Right ventricle myocardium inferior (tissue), 1 donor: Measurements from ENCODE around the gene SCARB1. TPM values are rescaled to one million over a fixed set of nuclear protein-coding genes. Genes with fewer than 3 reads are reported as not detected.

Experiments
- ATAC-seq: fragments of 200-7000 bp; cut with Tn5 transposase; one replicate; pipeline ENCODE4 v1.9.1; 2020; ENCODE audit warnings: mild to moderate bottlenecking, moderate library complexity
- DNase-seq: peaks from one replicate; pipeline ENCODE4 v3.0.0; 2021; ENCODE audit errors: missing footprints
- intact Hi-C: fragments of 100-400 bp; cut with DNase I; formaldehyde crosslinking; loops from one replicate; pipeline ENCODE4 v1.11.0; 2022
- total RNA-seq: library from RNA; stranded (reverse); fragmentation: NEBNext Ultra II Directional; extraction: Animal tissue kit (Norgen Biotek cat#: 25700); gene quantifications from one replicate; pipeline ENCODE4 v1.2.1, GENCODE V29; 2021
- donor health status: DM: no; HTN: yes; CAD: no; lungs with severe emphysema.

The SCARB1 gene
- total RNA-seq, 1 donor from 2014 or later = 14.1 TPM

GRCh38 chr12:124851342-124851741 lies 12.3 kb downstream of the SCARB1 start:
- intact Hi-C loops = no loop called here
- no peak for ATAC-seq
- no peak for DNase-seq

- no peak for ATAC-seq
- intact Hi-C loops = no loop called here
Measured at GRCh38 chr12:124849382-124849781, 14.3 kb downstream of the SCARB1 start.

DNA sequence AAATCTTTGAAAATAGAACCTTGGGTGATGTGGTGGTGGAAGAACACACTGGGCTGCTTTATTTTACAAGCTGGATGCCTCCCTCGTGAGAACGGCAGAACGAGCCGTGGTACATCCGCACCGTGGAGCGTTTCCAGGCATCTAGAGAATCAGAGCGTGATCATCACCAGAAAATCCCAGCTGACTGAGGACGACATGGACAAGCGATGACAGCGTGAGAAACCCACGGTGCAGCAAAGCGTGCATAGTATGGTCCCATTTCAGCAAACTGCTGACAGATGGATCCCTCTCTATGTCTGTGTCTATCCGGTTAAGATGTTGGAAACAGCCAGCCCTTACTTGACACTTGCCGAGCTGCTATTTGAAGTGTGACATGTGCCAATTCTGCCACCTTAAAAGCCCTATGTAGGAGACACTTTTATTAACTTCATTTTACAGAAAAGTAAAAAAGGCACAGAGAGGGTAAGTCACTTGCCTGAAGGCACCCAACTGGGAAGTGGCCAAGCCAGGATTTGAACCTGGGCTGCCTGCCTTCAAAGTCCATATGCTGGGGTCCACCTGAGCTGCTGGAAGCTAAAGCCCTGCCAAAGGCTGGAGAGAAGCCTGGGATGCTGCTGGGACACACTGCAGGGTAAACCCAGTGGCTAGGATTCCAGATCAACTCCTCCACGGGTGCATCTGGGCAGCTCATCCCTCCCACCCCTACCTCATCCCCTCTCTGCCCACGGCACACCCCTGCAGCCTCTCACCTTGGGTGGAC lies 14.9 kb downstream of the SCARB1 start:
- DNase-seq = no peak
- intact Hi-C loops = no loop called here
- no peak for ATAC-seq

More at GRCh38 chr12:124849382-124849781, 14.3 kb downstream of the SCARB1 start:
- no peak for DNase-seq

- ATAC-seq = peak; percentile 49
- no peak for DNase-seq
- intact Hi-C loops = no loop called here
Measured at GRCh38 chr12:124847113-124848074, 16.3 kb downstream of the SCARB1 start.

DNA sequence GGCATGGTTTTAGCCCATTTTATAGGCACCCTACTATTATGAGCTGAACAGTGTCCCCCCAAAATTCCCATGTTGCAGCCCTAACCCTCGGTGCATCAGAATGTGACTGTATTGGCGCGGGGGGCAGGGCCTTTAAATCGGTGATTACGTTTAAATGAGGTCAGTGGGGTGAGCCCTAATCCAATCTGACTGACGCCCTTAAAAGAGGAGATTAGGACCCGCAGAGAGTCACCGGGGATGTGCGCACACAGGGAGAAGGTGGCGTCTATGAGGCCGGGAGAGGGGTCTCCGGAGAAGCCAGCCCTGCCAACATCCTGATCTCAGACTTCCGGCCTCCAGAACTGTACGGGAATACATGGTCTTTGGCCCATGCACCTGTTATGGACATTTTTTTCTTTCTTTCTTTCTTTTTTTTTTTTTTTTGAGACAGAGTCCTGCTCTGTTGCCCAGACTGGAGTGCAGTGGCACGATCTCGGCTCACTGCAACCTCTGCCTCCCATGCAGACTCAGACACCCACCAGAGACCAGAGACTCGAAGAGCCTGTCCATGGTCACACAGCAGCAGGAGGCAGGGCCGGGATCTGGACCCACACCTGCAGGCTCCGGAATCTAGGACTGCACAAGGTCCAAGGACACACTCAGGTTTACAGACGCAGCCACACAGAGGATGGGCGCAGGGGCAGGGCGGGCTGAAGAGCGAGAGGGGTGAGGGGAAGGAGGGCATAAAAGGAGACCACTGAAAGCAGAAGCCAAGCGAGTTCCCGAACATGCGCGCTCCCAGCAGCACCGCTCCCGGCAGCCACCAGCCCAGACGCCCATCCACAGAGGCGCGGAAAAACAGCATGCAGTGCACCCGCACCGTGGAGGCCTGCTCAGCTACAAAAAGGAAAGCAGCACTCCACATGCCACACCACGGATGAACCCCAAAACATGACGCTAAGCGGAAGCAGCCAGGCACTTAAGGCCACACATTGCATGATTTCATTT lies 19.0 kb downstream of the SCARB1 start:
- intact Hi-C loops = no loop called here
- DNase-seq (no peak), ATAC-seq (no peak)

- intact Hi-C loops = no loop called here
- DNase-seq (peak; percentile 55), ATAC-seq (no peak)
Measured at GRCh38 chr12:124842800-124843510, 20.7 kb downstream of the SCARB1 start.

GRCh38 chr12:124842073-124842749 lies 21.5 kb downstream of the SCARB1 start:
- intact Hi-C loops = no loop called here
- DNase-seq (peak; percentile 69), ATAC-seq (no peak)

- intact Hi-C loops = no loop called here
- ATAC-seq = no peak
Measured at GRCh38 chr12:124841558-124841945, 22.1 kb downstream of the SCARB1 start.

DNA sequence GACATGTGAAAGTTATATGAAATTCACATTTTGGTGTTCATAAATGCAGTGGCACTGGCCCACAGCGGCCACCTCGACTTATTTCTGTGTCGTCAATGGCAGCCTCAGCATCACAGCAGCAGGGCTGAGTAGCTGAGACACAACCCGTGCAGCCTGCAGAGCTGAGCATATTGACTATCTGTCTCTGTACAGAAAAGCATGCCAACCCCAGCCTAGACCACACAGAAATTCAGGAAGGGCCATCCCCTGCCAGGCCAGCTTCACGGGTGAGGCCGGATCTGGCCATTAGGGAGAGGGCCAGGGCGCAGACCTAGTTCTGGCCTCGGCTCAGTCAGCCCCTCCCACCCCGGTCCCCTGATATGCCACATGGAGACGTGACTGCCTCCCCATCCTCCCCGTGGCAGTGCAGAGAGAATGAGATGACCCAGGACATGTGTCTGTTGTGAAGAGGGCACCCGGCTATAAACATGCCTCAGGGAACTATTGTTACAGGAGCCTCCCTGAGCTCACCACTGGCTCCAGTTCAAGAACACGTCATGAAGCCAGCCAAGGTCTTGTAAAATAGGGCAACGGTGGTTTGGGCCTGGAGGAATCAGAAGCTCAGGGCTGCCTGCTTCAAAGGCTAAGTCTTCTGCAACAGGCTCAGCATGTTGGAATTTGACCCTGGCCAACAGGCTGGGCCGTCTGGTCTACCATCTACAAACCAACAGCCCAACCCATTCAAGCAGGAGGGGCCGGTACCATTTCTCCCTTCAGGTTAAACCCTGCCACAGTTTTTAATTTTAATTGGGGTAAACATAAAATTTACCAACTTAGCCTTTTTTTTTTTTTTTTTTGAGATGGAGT lies 25.5 kb downstream of the SCARB1 start:
- ATAC-seq (peak; percentile 89), DNase-seq (peak; percentile 79)
- intact Hi-C loops = no loop called here

More at GRCh38 chr12:124841558-124841945, 22.1 kb downstream of the SCARB1 start:
- DNase-seq = peak; percentile 23

DNA sequence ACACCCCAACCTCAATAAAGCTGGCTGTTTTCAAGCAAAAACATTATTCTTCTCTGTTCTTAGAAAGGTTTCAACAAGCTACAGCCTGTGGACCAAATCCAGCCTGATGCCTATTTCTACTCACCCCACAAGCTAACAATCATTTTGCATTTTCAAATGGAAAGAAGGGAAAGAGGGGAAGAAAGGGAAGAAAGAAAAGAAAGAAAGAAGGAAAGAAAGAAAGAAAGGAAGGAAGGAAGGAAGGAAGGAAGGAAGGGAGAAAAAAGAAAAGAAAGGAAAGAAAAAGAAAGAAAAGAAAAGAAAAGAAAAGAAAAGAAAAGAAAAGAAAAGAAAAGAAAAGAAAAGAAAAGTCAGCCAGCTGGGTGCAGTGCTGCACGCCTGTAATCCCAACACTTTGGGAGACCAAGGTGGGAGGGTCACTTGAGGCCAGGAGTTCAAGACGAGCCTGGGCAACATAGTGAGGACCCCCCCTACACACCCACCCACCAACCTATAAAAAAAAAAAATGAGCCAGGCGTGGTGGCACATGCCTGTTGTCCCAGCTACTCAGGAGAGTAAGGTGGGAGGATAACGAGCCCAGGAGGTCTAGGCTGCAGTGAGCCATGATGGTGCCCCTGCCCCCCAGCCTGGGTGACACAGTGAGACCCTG lies 26.3 kb downstream of the SCARB1 start:
- DNase-seq = no peak

GRCh38 chr12:124836759-124837158 lies 26.9 kb downstream of the SCARB1 start:
- DNase-seq (peak; percentile 18), ATAC-seq (no peak)
- intact Hi-C loops = no loop called here

More for the DNA sequence above, 26.3 kb downstream of the SCARB1 start:
- intact Hi-C loops = no loop called here
- no peak for ATAC-seq

DNA sequence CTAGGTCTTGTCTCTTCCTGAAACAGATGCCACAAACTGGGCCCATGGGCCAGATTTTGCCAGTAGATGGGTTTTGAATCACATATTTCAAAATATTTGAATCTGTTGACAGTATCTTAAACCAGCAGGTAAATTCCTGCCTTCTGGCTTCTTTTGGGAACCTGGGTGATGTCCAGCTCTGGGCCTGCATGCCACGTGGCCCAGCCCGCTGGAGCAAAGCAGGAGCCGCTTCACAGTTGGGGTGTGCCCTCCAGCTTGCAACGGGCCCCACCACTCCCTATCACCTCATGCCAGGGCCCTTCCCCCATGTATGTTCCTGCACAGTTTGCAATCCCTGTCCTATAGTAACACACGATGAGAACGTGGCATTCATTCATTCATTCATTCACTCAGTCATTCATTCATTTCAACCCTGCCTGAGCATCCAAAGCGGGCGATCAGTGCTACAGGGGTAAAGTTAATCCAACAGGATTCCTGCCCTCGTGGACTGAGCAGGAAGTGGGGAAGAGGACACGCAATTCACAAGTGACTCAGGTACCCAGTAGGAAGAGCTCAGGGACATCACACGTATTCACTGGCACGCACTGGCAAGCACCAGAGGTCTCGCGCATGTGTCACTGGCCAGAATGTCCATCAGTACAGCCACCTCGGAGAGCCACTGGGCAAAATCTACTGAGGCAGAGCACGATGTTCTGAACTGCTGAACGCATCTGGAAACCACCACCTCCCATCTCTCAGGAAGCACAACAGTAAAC lies 27.8 kb downstream of the SCARB1 start:
- peak; percentile 27 for DNase-seq
- intact Hi-C loops = no loop called here
- no peak for ATAC-seq

DNA sequence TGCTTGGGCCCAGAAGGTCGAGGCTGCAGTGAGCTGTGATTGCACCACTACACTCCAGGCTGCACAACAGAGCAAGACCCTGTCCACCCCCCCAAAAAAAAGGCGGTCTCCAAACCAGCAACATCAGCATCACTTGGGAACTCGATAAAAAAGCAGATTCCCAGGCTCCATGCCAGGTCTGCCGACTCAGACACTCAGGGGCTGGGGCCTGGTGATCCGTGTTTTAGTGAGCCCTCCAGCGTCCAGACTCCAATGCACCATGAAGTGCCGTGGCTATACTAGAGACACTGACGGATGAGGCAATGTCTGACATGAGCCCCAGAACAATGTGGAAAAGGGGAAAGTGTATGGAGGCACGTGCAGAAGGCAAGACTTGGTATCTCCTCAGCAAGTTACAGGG lies 28.8 kb downstream of the SCARB1 start:
- intact Hi-C loops = no loop called here
- DNase-seq = peak; percentile 39
- ATAC-seq = no peak

GRCh38 chr12:124833693-124834122 lies 30.0 kb downstream of the SCARB1 start:
- peak; percentile 27 for ATAC-seq
- DNase-seq = peak; percentile 61
- intact Hi-C loops = no loop called here

DNA sequence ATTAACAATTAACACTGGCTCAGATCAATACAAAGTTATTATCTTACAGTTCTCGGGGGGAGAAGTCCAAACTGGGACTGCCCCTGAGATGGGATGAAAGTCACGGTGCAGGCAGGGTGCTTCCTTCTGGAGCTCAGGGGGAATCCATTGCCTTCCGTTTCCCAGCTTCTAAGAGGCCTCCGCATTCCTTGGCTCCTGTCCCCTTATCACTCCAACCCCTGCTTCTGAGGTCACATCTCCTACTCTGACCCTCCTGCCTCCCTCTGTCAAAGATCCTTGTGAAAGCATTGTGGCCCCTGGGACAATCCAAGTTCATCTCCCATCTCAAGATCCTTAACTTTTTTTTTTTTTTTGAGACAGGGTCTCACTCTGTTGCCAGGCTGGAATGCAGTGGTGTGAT lies 30.8 kb downstream of the SCARB1 start:
- no peak for ATAC-seq
- intact Hi-C loops = no loop called here
- peak; percentile 8 for DNase-seq
